ENCODE measurements around the gene CDYL2.
"Not testable (repeated sequence)": the region's sequence is repeated elsewhere in the genome, so short reads cannot be mapped to it uniquely, and the experiment has no call there.

The CDYL2 gene

DNA sequence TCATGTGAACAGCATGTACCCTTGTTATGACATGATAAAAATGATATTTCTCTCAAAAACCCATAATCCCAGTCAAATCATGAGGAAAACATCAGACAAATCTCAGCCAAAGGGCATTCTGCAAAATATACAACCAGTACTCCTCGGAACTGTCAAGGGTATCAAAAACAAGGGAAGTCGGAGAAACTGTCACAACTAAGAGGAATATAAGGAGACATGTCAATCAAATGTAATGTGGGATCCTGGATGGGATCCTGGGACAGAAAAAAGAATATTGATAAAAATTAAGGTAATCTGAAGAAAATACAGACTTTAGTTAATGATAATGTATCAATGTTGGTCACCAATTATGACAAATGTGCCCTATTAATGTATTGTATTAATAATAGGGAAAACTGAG is 15.6 kb upstream of the CDYL2 start:
- Histone ChIP-seq H3K27me3 (ENCODE audit: insufficient read depth, low read length, poor library complexity) (no peaks in the 10 kb centered on the region), H4K8ac (ENCODE audit: low read depth, low read length) (no peak overlapping the region), H2BK120ac (ENCODE audit: low read depth, low read length) (no peak overlapping the region), H3K27ac (ENCODE audit: low read depth, low read length) (no peak overlapping the region), H3K4ac (ENCODE audit: low read depth, low read length) (no peak overlapping the region), H3K79me1 (ENCODE audit: low read length) (no peaks in the 10 kb centered on the region), H2BK5ac (ENCODE audit: low read length) (no peak overlapping the region), H3K4me2 (ENCODE audit: low read length) (no peak overlapping the region), H3K4me3 (ENCODE audit: low read length) (no peak overlapping the region), H3K36me3 (ENCODE audit: control insufficient read depth, insufficient read depth, low read length) (no peaks in the 10 kb centered on the region), H3K9ac (ENCODE audit: low read length) (no peak overlapping the region), H3K79me2 (ENCODE audit: control insufficient read depth, insufficient read depth, low read length) (no peaks in the 10 kb centered on the region), H3K4me1 (ENCODE audit: control insufficient read depth, low read depth, low read length) (no peaks in the 10 kb centered on the region), H3K56ac (ENCODE audit: low read length) (no peak overlapping the region), H4K5ac (ENCODE audit: low read length) (no peak overlapping the region), H2AK5ac (ENCODE audit: low read length) (no peak overlapping the region), H3K23ac (ENCODE audit: low read length) (no peak overlapping the region), H3K18ac (ENCODE audit: low read length) (no peak overlapping the region), H2BK15ac (replicated peaks; ENCODE audit: low read depth) (no peak overlapping the region)
- WGBS (ENCODE audit: extremely low coverage, insufficient coverage, low lambda C conversion rate), result no CpG with 5 or more reads among the region's 2 CpGs
- no peak for DNase-seq

DNA sequence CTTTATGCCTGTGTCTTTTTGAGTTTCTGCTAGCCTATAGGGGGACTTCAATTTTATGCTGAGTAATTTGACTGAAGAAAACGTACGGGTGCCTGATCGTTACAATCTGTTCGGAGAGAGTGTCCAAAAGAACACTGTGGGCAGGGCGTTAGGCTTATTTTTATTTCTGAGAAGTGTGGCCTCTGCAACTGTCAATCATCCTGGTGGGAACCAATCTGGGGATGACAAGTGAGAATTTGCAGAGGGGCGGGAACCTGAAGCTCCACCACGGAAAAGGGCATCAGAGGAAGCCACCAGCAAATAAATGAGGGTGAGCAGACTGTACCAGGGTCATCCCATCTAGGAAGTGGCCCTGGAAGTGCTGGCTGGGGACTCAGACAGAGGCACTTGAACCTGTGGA is 12.0 kb upstream of the CDYL2 start:
- no peak for DNase-seq
- Histone ChIP-seq H3K4ac (ENCODE audit: low read depth, low read length) (no peak overlapping the region), H3K4me3 (ENCODE audit: low read length) (no peak overlapping the region), H3K18ac (ENCODE audit: low read length) (no peak overlapping the region), H3K79me1 (ENCODE audit: low read length) (no peaks in the 10 kb centered on the region), H4K5ac (ENCODE audit: low read length) (no peak overlapping the region), H3K27me3 (ENCODE audit: insufficient read depth, low read length, poor library complexity) (no peaks in the 10 kb centered on the region), H2BK15ac (replicated peaks; ENCODE audit: low read depth) (no peak overlapping the region), H2BK5ac (ENCODE audit: low read length) (no peak overlapping the region), H3K27ac (ENCODE audit: low read depth, low read length) (no peak overlapping the region), H3K79me2 (ENCODE audit: control insufficient read depth, insufficient read depth, low read length) (no peaks in the 10 kb centered on the region), H3K4me1 (ENCODE audit: control insufficient read depth, low read depth, low read length) (no peaks in the 10 kb centered on the region), H2AK5ac (ENCODE audit: low read length) (no peak overlapping the region), H4K8ac (ENCODE audit: low read depth, low read length) (no peak overlapping the region), H2BK120ac (ENCODE audit: low read depth, low read length) (no peak overlapping the region), H3K9ac (ENCODE audit: low read length) (no peak overlapping the region), H3K4me2 (ENCODE audit: low read length) (no peak overlapping the region), H3K36me3 (ENCODE audit: control insufficient read depth, insufficient read depth, low read length) (no peaks in the 10 kb centered on the region), H3K56ac (ENCODE audit: low read length) (no peak overlapping the region), H3K23ac (ENCODE audit: low read length) (no peak overlapping the region)
- no CpG with 5 or more reads among the region's 7 CpGs for WGBS (ENCODE audit: extremely low coverage, insufficient coverage, low lambda C conversion rate)

- not testable (repeated sequence) for H3K9ac ChIP-seq (ENCODE audit: low read length); H2BK120ac ChIP-seq (ENCODE audit: low read depth, low read length); H2BK15ac ChIP-seq (replicated peaks; ENCODE audit: low read depth); H3K23ac ChIP-seq (ENCODE audit: low read length); H3K4me2 ChIP-seq (ENCODE audit: low read length); H3K18ac ChIP-seq (ENCODE audit: low read length); H2BK5ac ChIP-seq (ENCODE audit: low read length); H3K4ac ChIP-seq (ENCODE audit: low read depth, low read length); H3K56ac ChIP-seq (ENCODE audit: low read length); H2AK5ac ChIP-seq (ENCODE audit: low read length); H3K79me1 ChIP-seq (ENCODE audit: low read length); H4K5ac ChIP-seq (ENCODE audit: low read length); H3K27ac ChIP-seq (ENCODE audit: low read depth, low read length); DNase-seq; H3K79me2 ChIP-seq (ENCODE audit: control insufficient read depth, insufficient read depth, low read length); H3K36me3 ChIP-seq (ENCODE audit: control insufficient read depth, insufficient read depth, low read length); H3K4me1 ChIP-seq (ENCODE audit: control insufficient read depth, low read depth, low read length); H4K8ac ChIP-seq (ENCODE audit: low read depth, low read length); H3K4me3 ChIP-seq (ENCODE audit: low read length); H3K27me3 ChIP-seq (ENCODE audit: insufficient read depth, low read length, poor library complexity)
- WGBS (ENCODE audit: extremely low coverage, insufficient coverage, low lambda C conversion rate), result no CpG with 5 or more reads among the region's 2 CpGs
Observed at GRCh38 chr16:80815278-80815677, 10.9 kb upstream of the CDYL2 start.

GRCh38 chr16:80812593-80812992 is 8.2 kb upstream of the CDYL2 start:
- Histone ChIP-seq H3K4ac (ENCODE audit: low read depth, low read length) (no peak overlapping the region), H3K79me2 (ENCODE audit: control insufficient read depth, insufficient read depth, low read length) (no peaks in the 10 kb centered on the region), H3K56ac (ENCODE audit: low read length) (no peak overlapping the region), H3K36me3 (ENCODE audit: control insufficient read depth, insufficient read depth, low read length) (no peaks in the 10 kb centered on the region), H3K9ac (ENCODE audit: low read length) (no peak overlapping the region), H3K23ac (ENCODE audit: low read length) (no peak overlapping the region), H3K79me1 (ENCODE audit: low read length) (no peaks in the 10 kb centered on the region), H2AK5ac (ENCODE audit: low read length) (no peak overlapping the region), H3K4me1 (ENCODE audit: control insufficient read depth, low read depth, low read length) (no peaks in the 10 kb centered on the region), H3K18ac (ENCODE audit: low read length) (no peak overlapping the region), H4K5ac (ENCODE audit: low read length) (no peak overlapping the region), H2BK5ac (ENCODE audit: low read length) (no peak overlapping the region), H3K4me3 (ENCODE audit: low read length) (no peak overlapping the region), H2BK15ac (replicated peaks; ENCODE audit: low read depth) (no peak overlapping the region), H2BK120ac (ENCODE audit: low read depth, low read length) (no peak overlapping the region), H3K4me2 (ENCODE audit: low read length) (no peak overlapping the region), H4K8ac (ENCODE audit: low read depth, low read length) (no peak overlapping the region), H3K27me3 (ENCODE audit: insufficient read depth, low read length, poor library complexity) (no peaks in the 10 kb centered on the region), H3K27ac (ENCODE audit: low read depth, low read length) (no peak overlapping the region)
- DNase-seq, result no peak

GRCh38 chr16:80809366-80809765 is 5.0 kb upstream of the CDYL2 start:
- H3K27me3 ChIP-seq (ENCODE audit: insufficient read depth, low read length, poor library complexity), result peaks cover 7% of the 10 kb centered on the region

GRCh38 chr16:80807906-80808305 is 3.5 kb upstream of the CDYL2 start:
- Histone ChIP-seq H3K18ac (ENCODE audit: low read length) (no peak overlapping the region), H3K56ac (ENCODE audit: low read length) (no peak overlapping the region), H3K4ac (ENCODE audit: low read depth, low read length) (no peak overlapping the region), H2AK5ac (ENCODE audit: low read length) (no peak overlapping the region), H3K36me3 (ENCODE audit: control insufficient read depth, insufficient read depth, low read length) (no peaks in the 10 kb centered on the region), H4K5ac (ENCODE audit: low read length) (no peak overlapping the region), H3K4me1 (ENCODE audit: control insufficient read depth, low read depth, low read length) (no peaks in the 10 kb centered on the region), H3K23ac (ENCODE audit: low read length) (no peak overlapping the region), H3K79me2 (ENCODE audit: control insufficient read depth, insufficient read depth, low read length) (no peaks in the 10 kb centered on the region), H3K4me3 (ENCODE audit: low read length) (no peak overlapping the region), H3K9ac (ENCODE audit: low read length) (no peak overlapping the region), H4K8ac (ENCODE audit: low read depth, low read length) (no peak overlapping the region), H2BK5ac (ENCODE audit: low read length) (no peak overlapping the region), H2BK15ac (replicated peaks; ENCODE audit: low read depth) (no peak overlapping the region), H3K4me2 (ENCODE audit: low read length) (no peak overlapping the region), H2BK120ac (ENCODE audit: low read depth, low read length) (no peak overlapping the region), H3K79me1 (ENCODE audit: low read length) (no peaks in the 10 kb centered on the region), H3K27ac (ENCODE audit: low read depth, low read length) (no peak overlapping the region), H3K27me3 (ENCODE audit: insufficient read depth, low read length, poor library complexity) (peaks cover 7% of the 10 kb centered on the region)
- no peak for DNase-seq
- no CpG with 5 or more reads among the region's 3 CpGs for WGBS (ENCODE audit: extremely low coverage, insufficient coverage, low lambda C conversion rate)

More at GRCh38 chr16:80809366-80809765, 5.0 kb upstream of the CDYL2 start:
- no peak overlapping the region for H3K18ac ChIP-seq (ENCODE audit: low read length)
- H3K23ac ChIP-seq (ENCODE audit: low read length), result no peak overlapping the region
- no peaks in the 10 kb centered on the region for H3K79me1 ChIP-seq (ENCODE audit: low read length)
- no peaks in the 10 kb centered on the region for H3K79me2 ChIP-seq (ENCODE audit: control insufficient read depth, insufficient read depth, low read length)
- H3K56ac ChIP-seq (ENCODE audit: low read length), result no peak overlapping the region
- WGBS (ENCODE audit: extremely low coverage, insufficient coverage, low lambda C conversion rate), result no CpG with 5 or more reads among the region's 2 CpGs
- H3K4me2 ChIP-seq (ENCODE audit: low read length), result no peak overlapping the region
- no peak overlapping the region for H2AK5ac ChIP-seq (ENCODE audit: low read length)
- no peaks in the 10 kb centered on the region for H3K36me3 ChIP-seq (ENCODE audit: control insufficient read depth, insufficient read depth, low read length)
- H3K9ac ChIP-seq (ENCODE audit: low read length), result no peak overlapping the region
- H4K5ac ChIP-seq (ENCODE audit: low read length), result no peak overlapping the region
- H2BK5ac ChIP-seq (ENCODE audit: low read length), result no peak overlapping the region
- no peak for DNase-seq
- H2BK120ac ChIP-seq (ENCODE audit: low read depth, low read length), result no peak overlapping the region
- H2BK15ac ChIP-seq (replicated peaks; ENCODE audit: low read depth), result no peak overlapping the region
- H3K4ac ChIP-seq (ENCODE audit: low read depth, low read length), result no peak overlapping the region
- no peak overlapping the region for H3K4me3 ChIP-seq (ENCODE audit: low read length)
- H3K4me1 ChIP-seq (ENCODE audit: control insufficient read depth, low read depth, low read length), result no peaks in the 10 kb centered on the region
- H3K27ac ChIP-seq (ENCODE audit: low read depth, low read length), result no peak overlapping the region
- no peak overlapping the region for H4K8ac ChIP-seq (ENCODE audit: low read depth, low read length)

Data from mesendoderm (in vitro differentiated cells).